ENCODE data around the gene SMIM32.

- TF ChIP-seq CTCF (IDR thresholded peaks at IDR 0.05) (no peak), POLR2A (IDR thresholded peaks at IDR 0.05) (no peak), EP300 (IDR thresholded peaks at IDR 0.05; ENCODE audit: low read depth) (no peak)
These were observed 43.6 kb upstream of the SMIM32 start for GRCh38 chr5:136236479-136237083.
